ENCODE data around the gene ZNF254.

- no peak for TF ChIP-seq GATA3 (IDR thresholded peaks at IDR 0.05; ENCODE audit: low read depth, low read length)
- TF ChIP-seq GATA2 (IDR thresholded peaks at IDR 0.05; ENCODE audit: low read depth, low read length) = no peak
Observed at GRCh38 chr19:24059563-24060295, 27.3 kb upstream of the ZNF254 start.

All from SH-SY5Y (cell line).